ENCODE results near the gene NKRF. TPM values are rescaled to one million over a fixed set of nuclear protein-coding genes. Genes with fewer than 3 reads are reported as not detected.
A peak's percentile ranks its signal among the peaks of the same experiment; 100 is the strongest.

NKRF gene
- total RNA-seq, 1 donor from 2014 or later = 4.2 TPM

GRCh38 chrX:119549327-119550016 lies 56.8 kb downstream of the NKRF start:
- ATAC-seq (no peak), DNase-seq (ENCODE audit: missing footprints) (no peak)
- intact Hi-C loops (cut with DNase I) = no loop called here

GRCh38 chrX:119541188-119541587 lies 65.0 kb downstream of the NKRF start:
- ATAC-seq (no peak), DNase-seq (ENCODE audit: missing footprints) (no peak)
- intact Hi-C loops (cut with DNase I) = no loop called here

- ATAC-seq (no peak), DNase-seq (ENCODE audit: missing footprints) (no peak)
- intact Hi-C loops (cut with DNase I) = no loop called here
These were observed 66.4 kb downstream of the NKRF start for GRCh38 chrX:119539872-119540271.

Small RNA genes within 50 kb of the gene (microRNA-seq; reads per million reads assigned to microRNA genes)
- gene MIR766 = 7.2 reads per million, percentile 19 among the genes with 10 or more reads in this experiment

Other genes starting within 250 kb of the NKRF start
- 2.2 TPM for gene SLC25A43, start 207.1 kb downstream of the NKRF start, total RNA-seq
- gene SLC25A5, start 138.0 kb downstream of the NKRF start, total RNA-seq = 168 TPM
- 12.6 TPM for gene STEEP1, start 41.0 kb downstream of the NKRF start, total RNA-seq
- 66.3 TPM for gene UBE2A, start 31.9 kb downstream of the NKRF start, total RNA-seq
- 10.1 TPM for gene SEPTIN6, start 86.7 kb upstream of the NKRF start, total RNA-seq
- gene SOWAHD, start 152.2 kb upstream of the NKRF start, total RNA-seq = 0.41 TPM
- 1,140 TPM for gene RPL39, start 185.2 kb upstream of the NKRF start, total RNA-seq
- 3.4 TPM for gene UPF3B, start 246.5 kb upstream of the NKRF start, total RNA-seq

Measured in Right ventricle myocardium inferior (tissue), 1 donor.